Ovary (tissue), 3 donors: ENCODE measurements around the gene SETX.

Source experiments
- EP300 ChIP-seq: sonication (generic); formaldehyde crosslinking; IDR thresholded peaks from one replicate; pipeline ENCODE4 v1.6.1; 2017; ENCODE audit warnings: antibody characterized with exemption
- POLR2A ChIP-seq: fragments of 450-650 bp; IDR thresholded peaks from one replicate; pipeline ENCODE4 v1.6.1; 2017; ENCODE audit warnings: antibody characterized with exemption, mild to moderate bottlenecking, moderate library complexity
- TF ChIP-seq, protein P1 (sequence below), 3 donors: fragments of 450-650 bp in 2 of 3; fragments of 200-600 bp in 1 of 3; IDR thresholded peaks; one replicate each; pipeline versions ENCODE4 v1.5.1 to v1.8.0; 2016 to 2022; ENCODE audit warnings: antibody characterized with exemption in 3 of 3, mild to moderate bottlenecking in 1 of 3
- donor health status: DM: no; HTN: no; CAD: no.

DNA sequence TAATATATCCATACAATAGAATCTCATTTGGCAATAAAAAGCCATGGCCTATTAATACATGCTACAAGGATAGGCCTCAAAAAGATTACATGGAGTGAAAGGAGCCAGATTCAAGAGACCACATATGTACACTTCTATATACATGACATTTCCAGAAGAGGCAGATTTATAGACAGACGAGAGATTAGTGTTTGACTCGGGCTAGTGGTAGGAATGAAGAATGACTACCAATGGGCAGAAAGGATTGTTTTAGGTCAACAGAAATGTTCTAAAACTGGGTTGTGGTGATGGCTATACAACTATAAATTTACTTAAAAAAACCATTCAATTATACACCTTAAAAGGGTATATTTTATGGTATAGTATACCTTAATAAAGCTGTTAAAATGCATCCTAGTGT lies 41.9 kb downstream of the SETX start:
- TF ChIP-seq POLR2A (no peak), EP300 (no peak)
- TF ChIP-seq, protein P1, sequence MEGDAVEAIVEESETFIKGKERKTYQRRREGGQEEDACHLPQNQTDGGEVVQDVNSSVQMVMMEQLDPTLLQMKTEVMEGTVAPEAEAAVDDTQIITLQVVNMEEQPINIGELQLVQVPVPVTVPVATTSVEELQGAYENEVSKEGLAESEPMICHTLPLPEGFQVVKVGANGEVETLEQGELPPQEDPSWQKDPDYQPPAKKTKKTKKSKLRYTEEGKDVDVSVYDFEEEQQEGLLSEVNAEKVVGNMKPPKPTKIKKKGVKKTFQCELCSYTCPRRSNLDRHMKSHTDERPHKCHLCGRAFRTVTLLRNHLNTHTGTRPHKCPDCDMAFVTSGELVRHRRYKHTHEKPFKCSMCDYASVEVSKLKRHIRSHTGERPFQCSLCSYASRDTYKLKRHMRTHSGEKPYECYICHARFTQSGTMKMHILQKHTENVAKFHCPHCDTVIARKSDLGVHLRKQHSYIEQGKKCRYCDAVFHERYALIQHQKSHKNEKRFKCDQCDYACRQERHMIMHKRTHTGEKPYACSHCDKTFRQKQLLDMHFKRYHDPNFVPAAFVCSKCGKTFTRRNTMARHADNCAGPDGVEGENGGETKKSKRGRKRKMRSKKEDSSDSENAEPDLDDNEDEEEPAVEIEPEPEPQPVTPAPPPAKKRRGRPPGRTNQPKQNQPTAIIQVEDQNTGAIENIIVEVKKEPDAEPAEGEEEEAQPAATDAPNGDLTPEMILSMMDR (IDR thresholded peaks at IDR 0.05): no peak
